GM04503 (cell line): Measurements from ENCODE around the gene ELOB.

Source experiments
- DNase-seq: peaks from one replicate; pipeline ENCODE4 v3.0.0-alpha.2; 2012; ENCODE audit warnings: low read depth

ELOB gene

GRCh38 chr16:2810651-2811050 lies 33.6 kb upstream of the ELOB start:
- no peak for DNase-seq

- no peak for DNase-seq
Measured at GRCh38 chr16:2809149-2809760, 32.2 kb upstream of the ELOB start.

- DNase-seq: no peak
Measured at GRCh38 chr16:2808181-2808580, 31.1 kb upstream of the ELOB start.

GRCh38 chr16:2806286-2806685 lies 29.2 kb upstream of the ELOB start:
- no peak for DNase-seq

- DNase-seq: no peak
Measured at GRCh38 chr16:2804728-2805127, 27.6 kb upstream of the ELOB start.

GRCh38 chr16:2803545-2804195 lies 26.6 kb upstream of the ELOB start:
- no peak for DNase-seq

- no peak for DNase-seq
Measured at GRCh38 chr16:2799859-2800226, 22.8 kb upstream of the ELOB start.

GRCh38 chr16:2799205-2799858 lies 22.3 kb upstream of the ELOB start:
- DNase-seq: no peak

- DNase-seq: no peak
Measured at GRCh38 chr16:2798723-2799204, 21.7 kb upstream of the ELOB start.

- no peak for DNase-seq
Measured at GRCh38 chr16:2795395-2796143, 18.5 kb upstream of the ELOB start.

- no peak for DNase-seq
Measured at GRCh38 chr16:2792940-2793339, 15.9 kb upstream of the ELOB start.

- no peak for DNase-seq
Measured at GRCh38 chr16:2791174-2791573, 14.1 kb upstream of the ELOB start.

GRCh38 chr16:2790631-2791030 lies 13.6 kb upstream of the ELOB start:
- DNase-seq: no peak

GRCh38 chr16:2787961-2788360 lies 10.9 kb upstream of the ELOB start:
- no peak for DNase-seq

- no peak for DNase-seq
Measured at GRCh38 chr16:2787406-2787805, 10.3 kb upstream of the ELOB start, which contains the start of gene PRSS33. Gene PRSS33 (minus strand): TSS chr16:2787560. CDS start chr16:2786547, 1,013 bp downstream.

GRCh38 chr16:2786826-2787151 lies 9.7 kb upstream of the ELOB start:
- DNase-seq: no peak

GRCh38 chr16:2786061-2786825 lies 9.2 kb upstream of the ELOB start:
- no peak for DNase-seq

- no peak for DNase-seq
Measured at GRCh38 chr16:2785101-2785991, 8.3 kb upstream of the ELOB start.

- no peak for DNase-seq
Measured at GRCh38 chr16:2784358-2785100, 7.4 kb upstream of the ELOB start.
